ENCODE data around the gene PRR16.
"Not testable (repeated sequence)": the region's sequence is repeated elsewhere in the genome, so short reads cannot be mapped to it uniquely, and the experiment has no call there.

The PRR16 gene

GRCh38 chr5:120690621-120691407 is 226.7 kb downstream of the PRR16 start:
- no peak for TF ChIP-seq CTCF (IDR thresholded peaks at IDR 0.05; ENCODE audit: extremely low read depth, missing control alignments)
- no peak for DNase-seq (ENCODE audit: low spot score)

GRCh38 chr5:120692325-120692724 is 228.2 kb downstream of the PRR16 start:
- DNase-seq (ENCODE audit: low spot score): no peak
- TF ChIP-seq CTCF (IDR thresholded peaks at IDR 0.05; ENCODE audit: extremely low read depth, missing control alignments): no peak

- no peak for DNase-seq (ENCODE audit: low spot score)
Measured at GRCh38 chr5:120695368-120695880, 231.3 kb downstream of the PRR16 start.

GRCh38 chr5:120697147-120697546 is 233.0 kb downstream of the PRR16 start:
- no peak for TF ChIP-seq CTCF (IDR thresholded peaks at IDR 0.05; ENCODE audit: extremely low read depth, missing control alignments)
- DNase-seq (ENCODE audit: low spot score): no peak

More at GRCh38 chr5:120695368-120695880, 231.3 kb downstream of the PRR16 start:
- no peak for TF ChIP-seq CTCF (IDR thresholded peaks at IDR 0.05; ENCODE audit: extremely low read depth, missing control alignments)

- not testable (repeated sequence) for DNase-seq (ENCODE audit: low spot score)
Measured at GRCh38 chr5:120697670-120698327, 233.7 kb downstream of the PRR16 start.

- DNase-seq (ENCODE audit: low spot score): not testable (repeated sequence)
Measured at GRCh38 chr5:120700653-120701052, 236.6 kb downstream of the PRR16 start.

GRCh38 chr5:120702817-120703538 is 238.9 kb downstream of the PRR16 start:
- DNase-seq (ENCODE audit: low spot score): not testable (repeated sequence)

- DNase-seq (ENCODE audit: low spot score): no peak
- TF ChIP-seq CTCF (IDR thresholded peaks at IDR 0.05; ENCODE audit: extremely low read depth, missing control alignments): no peak
Measured at GRCh38 chr5:120703918-120704587, 240.0 kb downstream of the PRR16 start.

Measured in GM20000 (cell line).